ENCODE results near the gene CPSF3.
"Not testable (repeated sequence)": the region's sequence is repeated elsewhere in the genome, so short reads cannot be mapped to it uniquely, and the experiment has no call there.

The CPSF3 gene

DNA sequence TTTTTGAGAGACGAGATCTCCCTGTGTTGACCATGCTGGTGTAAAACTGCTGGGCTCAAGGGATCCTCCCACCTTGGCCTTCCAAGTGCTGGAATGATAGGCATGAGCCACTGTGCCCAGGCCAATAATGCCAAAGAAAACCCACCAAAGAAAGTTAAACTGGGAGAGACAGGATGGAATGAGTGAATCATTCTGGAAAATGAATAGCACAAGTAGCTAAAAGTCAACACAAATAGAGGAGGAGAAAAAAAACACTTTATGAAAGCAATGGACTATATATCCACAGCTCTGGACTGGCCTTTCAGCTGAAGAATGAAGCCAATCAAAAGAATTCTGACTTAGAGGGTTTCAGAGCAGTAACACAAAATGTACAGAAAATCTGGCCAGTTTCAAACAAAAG, 74.8 kb downstream of the CPSF3 start:
- Histone ChIP-seq H3K4me3 (ENCODE audit: low read depth in 1 of 5, low read length in 5 of 5) (no peak overlapping the region), H3K27me3 (ENCODE audit: control insufficient read depth in 5 of 5, insufficient read depth in 4 of 5, low read length in 5 of 5) (no peaks in the 10 kb centered on the region), H3K4me1 (ENCODE audit: control insufficient read depth in 5 of 5, insufficient read depth in 5 of 5, low read length in 5 of 5) (peaks cover 0 to 6% (median 0%) of the 10 kb centered on the region in 5 donors), H3K36me3 (ENCODE audit: control insufficient read depth in 5 of 5, insufficient read depth in 5 of 5, low read length in 5 of 5) (peaks cover 29 to 79% (median 52%) of the 10 kb centered on the region in 5 donors), H3K9me3 (ENCODE audit: control insufficient read depth in 5 of 5, low read length in 5 of 5) (no peaks in the 10 kb centered on the region), H3K27ac (ENCODE audit: low read depth, low read length) (no peak overlapping the region), H3K9ac (ENCODE audit: low read length in 5 of 5) (no peak overlapping the region)

GRCh38 chr2:9508931-9509330, 85.5 kb downstream of the CPSF3 start:
- peaks cover 14 to 61% (median 42%) of the 10 kb centered on the region in 5 donors for H3K36me3 ChIP-seq (ENCODE audit: control insufficient read depth in 5 of 5, insufficient read depth in 5 of 5, low read length in 5 of 5)
- H3K9me3 ChIP-seq (ENCODE audit: control insufficient read depth in 5 of 5, low read length in 5 of 5): no peaks in the 10 kb centered on the region
- no peak overlapping the region for H3K9ac ChIP-seq (ENCODE audit: low read length in 5 of 5)
- H3K27me3 ChIP-seq (ENCODE audit: control insufficient read depth in 5 of 5, insufficient read depth in 4 of 5, low read length in 5 of 5): no peaks in the 10 kb centered on the region
- peaks cover 0 to 4% (median 0%) of the 10 kb centered on the region in 5 donors for H3K4me1 ChIP-seq (ENCODE audit: control insufficient read depth in 5 of 5, insufficient read depth in 5 of 5, low read length in 5 of 5)
- H3K4me3 ChIP-seq (ENCODE audit: low read depth in 1 of 5, low read length in 5 of 5): no peak overlapping the region
- H3K27ac ChIP-seq (ENCODE audit: low read depth, low read length): no peak overlapping the region

GRCh38 chr2:9513946-9514345, 90.5 kb downstream of the CPSF3 start:
- H3K9ac ChIP-seq (ENCODE audit: low read length in 5 of 5); H3K9me3 ChIP-seq (ENCODE audit: control insufficient read depth in 5 of 5, low read length in 5 of 5); H3K27me3 ChIP-seq (ENCODE audit: control insufficient read depth in 5 of 5, insufficient read depth in 4 of 5, low read length in 5 of 5); H3K4me1 ChIP-seq (ENCODE audit: control insufficient read depth in 5 of 5, insufficient read depth in 5 of 5, low read length in 5 of 5); H3K27ac ChIP-seq (ENCODE audit: low read depth, low read length); H3K4me3 ChIP-seq (ENCODE audit: low read depth in 1 of 5, low read length in 5 of 5): not testable (repeated sequence)
- H3K36me3 ChIP-seq (ENCODE audit: control insufficient read depth in 5 of 5, insufficient read depth in 5 of 5, low read length in 5 of 5): peaks cover 21 to 54% (median 41%) of the 10 kb centered on the region in 5 donors

DNA sequence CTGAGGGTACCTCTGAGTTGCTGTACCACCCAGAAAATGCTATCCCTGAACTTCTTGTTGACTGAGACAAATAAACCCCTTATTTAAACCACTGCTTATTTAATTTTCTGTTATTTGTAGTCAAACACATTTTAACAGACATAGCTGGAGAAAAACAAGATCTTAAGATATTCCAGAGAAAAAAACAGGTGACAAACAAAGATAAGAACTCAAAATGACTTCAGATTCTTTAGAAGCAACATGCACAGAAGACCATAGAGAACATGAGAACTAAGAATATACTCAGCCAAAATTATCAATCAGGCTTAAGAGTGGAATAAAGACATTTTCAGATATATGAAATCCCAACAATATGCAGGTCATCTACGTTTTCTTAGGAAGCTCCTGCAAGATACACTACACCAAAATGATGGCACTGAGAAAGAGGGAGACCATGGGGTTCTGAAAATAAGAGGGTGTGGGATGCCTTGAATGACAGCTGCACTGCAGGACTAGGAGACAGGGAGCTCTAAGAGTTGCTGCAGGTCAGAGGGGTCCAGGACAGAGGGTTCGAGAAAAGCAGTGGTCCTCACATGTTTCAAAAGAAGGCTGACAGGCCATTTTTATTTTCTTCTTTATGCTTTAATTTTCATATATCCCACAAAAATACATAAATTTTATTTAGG, 93.8 kb downstream of the CPSF3 start:
- H3K9ac ChIP-seq (ENCODE audit: low read length in 5 of 5): no peak overlapping the region
- no peaks in the 10 kb centered on the region for H3K27me3 ChIP-seq (ENCODE audit: control insufficient read depth in 5 of 5, insufficient read depth in 4 of 5, low read length in 5 of 5)
- H3K36me3 ChIP-seq (ENCODE audit: control insufficient read depth in 5 of 5, insufficient read depth in 5 of 5, low read length in 5 of 5): peaks cover 35 to 74% (median 58%) of the 10 kb centered on the region in 5 donors
- H3K9me3 ChIP-seq (ENCODE audit: control insufficient read depth in 5 of 5, low read length in 5 of 5): no peaks in the 10 kb centered on the region
- H3K4me1 ChIP-seq (ENCODE audit: control insufficient read depth in 5 of 5, insufficient read depth in 5 of 5, low read length in 5 of 5): no peaks in the 10 kb centered on the region
- no peak overlapping the region for H3K27ac ChIP-seq (ENCODE audit: low read depth, low read length)
- H3K4me3 ChIP-seq (ENCODE audit: low read depth in 1 of 5, low read length in 5 of 5): no peak overlapping the region

GRCh38 chr2:9518163-9518562, 94.7 kb downstream of the CPSF3 start:
- Histone ChIP-seq H3K27ac (ENCODE audit: low read depth, low read length) (no peak overlapping the region), H3K36me3 (ENCODE audit: control insufficient read depth in 5 of 5, insufficient read depth in 5 of 5, low read length in 5 of 5) (peaks cover 36 to 67% (median 57%) of the 10 kb centered on the region in 5 donors), H3K9me3 (ENCODE audit: control insufficient read depth in 5 of 5, low read length in 5 of 5) (no peaks in the 10 kb centered on the region), H3K9ac (ENCODE audit: low read length in 5 of 5) (no peak overlapping the region), H3K4me3 (ENCODE audit: low read depth in 1 of 5, low read length in 5 of 5) (no peak overlapping the region), H3K27me3 (ENCODE audit: control insufficient read depth in 5 of 5, insufficient read depth in 4 of 5, low read length in 5 of 5) (no peaks in the 10 kb centered on the region), H3K4me1 (ENCODE audit: control insufficient read depth in 5 of 5, insufficient read depth in 5 of 5, low read length in 5 of 5) (no peaks in the 10 kb centered on the region)

GRCh38 chr2:9518780-9519179, 95.3 kb downstream of the CPSF3 start:
- Histone ChIP-seq H3K27ac (ENCODE audit: low read depth, low read length) (no peak overlapping the region), H3K9me3 (ENCODE audit: control insufficient read depth in 5 of 5, low read length in 5 of 5) (no peaks in the 10 kb centered on the region), H3K4me1 (ENCODE audit: control insufficient read depth in 5 of 5, insufficient read depth in 5 of 5, low read length in 5 of 5) (no peaks in the 10 kb centered on the region), H3K9ac (ENCODE audit: low read length in 5 of 5) (no peak overlapping the region), H3K4me3 (ENCODE audit: low read depth in 1 of 5, low read length in 5 of 5) (no peak overlapping the region), H3K27me3 (ENCODE audit: control insufficient read depth in 5 of 5, insufficient read depth in 4 of 5, low read length in 5 of 5) (no peaks in the 10 kb centered on the region), H3K36me3 (ENCODE audit: control insufficient read depth in 5 of 5, insufficient read depth in 5 of 5, low read length in 5 of 5) (peaks cover 40 to 64% (median 56%) of the 10 kb centered on the region in 5 donors)

- H3K27ac ChIP-seq (ENCODE audit: low read depth, low read length): no peak overlapping the region
- peaks cover 43 to 68% (median 58%) of the 10 kb centered on the region in 5 donors for H3K36me3 ChIP-seq (ENCODE audit: control insufficient read depth in 5 of 5, insufficient read depth in 5 of 5, low read length in 5 of 5)
- no peak overlapping the region for H3K4me3 ChIP-seq (ENCODE audit: low read depth in 1 of 5, low read length in 5 of 5)
- H3K9ac ChIP-seq (ENCODE audit: low read length in 5 of 5): no peak overlapping the region
- H3K4me1 ChIP-seq (ENCODE audit: control insufficient read depth in 5 of 5, insufficient read depth in 5 of 5, low read length in 5 of 5): no peaks in the 10 kb centered on the region
- H3K27me3 ChIP-seq (ENCODE audit: control insufficient read depth in 5 of 5, insufficient read depth in 4 of 5, low read length in 5 of 5): no peaks in the 10 kb centered on the region
- H3K9me3 ChIP-seq (ENCODE audit: control insufficient read depth in 5 of 5, low read length in 5 of 5): no peaks in the 10 kb centered on the region
Observed at GRCh38 chr2:9519250-9519649, 95.8 kb downstream of the CPSF3 start.

Measured in subcutaneous abdominal adipose tissue (tissue), 5 donors.